HCT116 (cell line): ENCODE data around the gene MRFAP1. TPM values are rescaled to one million over a fixed set of nuclear protein-coding genes. Genes with fewer than 3 reads are reported as not detected.

Experiments
- ATAC-seq: fragments of 200-7000 bp; cut with Tn5 transposase; 2 replicates; pipeline ENCODE4 v1.9.1; 2020; ENCODE audit warnings: mild to moderate bottlenecking, moderate library complexity
- BruUV-seq: library from RNA; stranded (reverse); fragments of 400-500 nt; replicated peaks from 2 replicates; lab custom pipeline; 2021; lab: Mats Ljungman, UMichigan
- CTCF ChIA-PET: fragments of 300-600 bp; sonication (Branson Sonifier 250); formaldehyde crosslinking; loops from one replicate; lab custom pipeline; 2021; ENCODE audit warnings: antibody characterized with exemption; lab: Charles Lee
- POLR2A ChIA-PET: fragments of 300-600, 350-600 bp; sonication (Branson Sonifier 250); formaldehyde crosslinking; loops from one replicate; lab custom pipeline; 2021; ENCODE audit warnings: antibody characterized with exemption; lab: Charles Lee
- RAD21 ChIA-PET, 2 experiments: fragments of 300-600 bp; sonication (Branson Sonifier 250); formaldehyde crosslinking; loops; one replicate each; lab custom pipeline; 2023; ENCODE audit warnings: low total read pairs in 2 of 2; ENCODE audit not compliant: uncharacterized antibody in 2 of 2, unreplicated experiment in 2 of 2, low non-redundant PET in 1 of 2; lab: Charles Lee
- DNase-seq: peaks from one replicate; pipeline ENCODE4 v3.0.0-alpha.2; 2010; ENCODE audit warnings: low read depth, low spot score
- H2AFZ ChIP-seq: fragments of 200-600 bp; shearing (Covaris generic), sonication (generic); 2 replicates; pipeline ENCODE4 v1.6.1; 2017; ENCODE audit warnings: low read depth, mixed run types, mixed read lengths, antibody characterized with exemption, low read length; ENCODE audit not compliant: poor library complexity, severe bottlenecking
- H3K27ac ChIP-seq: 2 replicates; pipeline ENCODE4 v1.5.1; 2012; ENCODE audit warnings: low read depth, low read length
- H3K27me3 ChIP-seq: fragments of 200-600 bp; sonication (generic); 2 replicates; pipeline ENCODE4 v1.6.1; 2016; ENCODE audit warnings: mixed run types, low read length, mixed read lengths; ENCODE audit not compliant: insufficient read depth
- H3K36me3 ChIP-seq, 2 experiments: fragments of 200-500 bp in 1 of 2; fragments of 200-600 bp in 1 of 2; sonication (Bioruptor generic) in 1 of 2; sonication (generic) in 1 of 2; 2 replicates each; pipeline versions ENCODE4 v1.5.1 to v1.6.1; 2014 to 2016; ENCODE audit warnings: low read length in 2 of 2, inconsistent platforms in 1 of 2, mixed read lengths in 1 of 2, mixed run types in 1 of 2; ENCODE audit not compliant: insufficient read depth in 2 of 2, control insufficient read depth in 1 of 2
- H3K4me1 ChIP-seq, 2 experiments: fragments of 200-600 bp in 1 of 2; sonication (generic) in 1 of 2; 2 replicates each; pipeline versions ENCODE4 v1.5.1 to v1.6.1; 2012 to 2017; ENCODE audit warnings: low read length in 2 of 2, inconsistent platforms in 1 of 2, mild to moderate bottlenecking in 1 of 2, mixed read lengths in 1 of 2, mixed run types in 1 of 2, moderate library complexity in 1 of 2; ENCODE audit not compliant: insufficient read depth in 2 of 2, control insufficient read depth in 1 of 2
- H3K4me2 ChIP-seq: fragments of 200-600 bp; sonication (generic); 2 replicates; pipeline ENCODE4 v1.6.1; 2017; ENCODE audit warnings: mixed run types, low read length, mixed read lengths
- H3K4me3 ChIP-seq, 2 experiments: fragments of 200-600 bp in 1 of 2; sonication (generic) in 1 of 2; replicated peaks in 1 of 2; 2 replicates each; pipeline ENCODE4 v1.5.1; 2011 to 2016; ENCODE audit warnings: low read length in 2 of 2, control low read depth in 1 of 2, low read depth in 1 of 2, mild to moderate bottlenecking in 1 of 2, mixed read lengths in 1 of 2, mixed run types in 1 of 2
- H3K79me2 ChIP-seq: fragments of 200-600 bp; sonication (generic); 2 replicates; pipeline ENCODE4 v1.6.1; 2017; ENCODE audit warnings: mild to moderate bottlenecking, mixed run types, low read length, moderate library complexity, mixed read lengths; ENCODE audit not compliant: insufficient read depth
- H3K9ac ChIP-seq: fragments of 200-600 bp; sonication (generic); 2 replicates; pipeline ENCODE4 v1.6.1; 2016; ENCODE audit warnings: low read length, mixed read lengths
- H3K9me2 ChIP-seq: fragments of 200-600 bp; sonication (generic), shearing (Covaris generic); 2 replicates; pipeline ENCODE4 v1.6.1; 2017; ENCODE audit warnings: mixed run types, mild to moderate bottlenecking, moderate library complexity; ENCODE audit not compliant: insufficient read depth
- H3K9me3 ChIP-seq, 2 experiments: fragments of 200-500 bp in 1 of 2; fragments of 200-600 bp in 1 of 2; sonication (Bioruptor generic) in 1 of 2; sonication (generic) in 1 of 2; 2 replicates each; pipeline ENCODE4 v1.6.1; 2014 to 2017; ENCODE audit warnings: low read length in 2 of 2, mixed read lengths in 2 of 2, inconsistent platforms in 1 of 2, low read depth in 1 of 2, mild to moderate bottlenecking in 1 of 2, mixed run types in 1 of 2, moderate library complexity in 1 of 2; ENCODE audit not compliant: control insufficient read depth in 1 of 2, insufficient read depth in 1 of 2
- H4K20me1 ChIP-seq: fragments of 200-600 bp; sonication (generic), shearing (Covaris generic); 2 replicates; pipeline ENCODE4 v1.6.1; 2017; ENCODE audit warnings: mixed run types, mild to moderate bottlenecking, moderate library complexity; ENCODE audit not compliant: insufficient read depth
- ELF1 ChIP-seq: IDR thresholded peaks from 2 replicates; pipeline ENCODE4 v1.6.1; 2012; ENCODE audit warnings: low read depth, borderline replicate concordance
- POLR2A ChIP-seq: IDR thresholded peaks from 2 replicates; pipeline ENCODE4 v1.7.0; 2011; ENCODE audit warnings: borderline replicate concordance; ENCODE audit not compliant: insufficient read depth, insufficient read length; ENCODE audit errors: extremely low read depth
- POLR2AphosphoS5 ChIP-seq: IDR thresholded peaks from 2 replicates; pipeline ENCODE4 v1.6.1; 2011; ENCODE audit warnings: mild to moderate bottlenecking, low read depth, low read length, moderate library complexity
- YY1 ChIP-seq: IDR thresholded peaks from 2 replicates; pipeline ENCODE4 v1.6.1; 2011; ENCODE audit warnings: low read length, low read depth, moderate library complexity, mild to moderate bottlenecking; ENCODE audit not compliant: insufficient replicate concordance; ENCODE audit errors: extremely low read depth
- intact Hi-C: fragments of 100-400 bp; cut with micrococcal nuclease; formaldehyde crosslinking; loops from 2 replicates; pipeline ENCODE4 v1.10.0; 2022
- total RNA-seq: library from RNA; stranded (reverse); gene quantifications from one replicate; pipeline ENCODE4 v1.2.1, GENCODE V29; 2021; ENCODE audit not compliant: unreplicated experiment
- TF ChIP-seq, protein P1 (sequence below), 3 experiments: fragments of 200-600 bp in 1 of 3; sonication (generic) in 1 of 3; IDR thresholded peaks in 2 of 3; conservative IDR thresholded peaks in 1 of 3; 2 replicates each; pipeline ENCODE4 v1.5.1; 2012 to 2017; ENCODE audit warnings: low read depth in 2 of 3, low read length in 2 of 3, antibody characterized with exemption in 1 of 3, borderline replicate concordance in 1 of 3, control low read depth in 1 of 3, mild to moderate bottlenecking in 1 of 3, mixed read lengths in 1 of 3, mixed run types in 1 of 3, moderate library complexity in 1 of 3; ENCODE audit not compliant: insufficient read depth in 1 of 3

The MRFAP1 gene
- total RNA-seq, 1 experiment from 2014 or later: 313 TPM

DNA sequence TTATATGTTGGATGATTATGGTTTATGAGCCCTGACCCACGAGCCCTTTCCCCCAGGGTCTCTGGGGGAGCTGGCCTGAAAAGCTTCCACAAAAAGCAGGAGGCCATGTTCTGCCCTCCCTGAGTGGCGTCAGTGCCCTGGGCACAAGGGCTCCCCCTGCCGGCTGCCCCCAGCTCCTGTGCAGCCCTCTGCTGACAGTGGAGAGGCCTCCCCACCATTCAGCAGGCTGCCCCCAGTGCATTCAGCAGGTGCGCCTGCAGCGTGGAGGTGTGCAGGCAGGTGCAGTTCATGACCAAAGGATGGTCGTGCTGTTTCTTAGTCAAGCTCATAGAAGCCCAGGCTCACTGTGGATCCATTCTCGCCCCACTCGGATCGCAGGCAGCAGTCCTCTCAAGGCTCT is 40.7 kb downstream of the MRFAP1 start:
- H3K9me2 ChIP-seq: no peaks in the 10 kb centered on the region
- peaks cover 12% of the 10 kb centered on the region for H3K79me2 ChIP-seq
- peaks cover 5% of the 10 kb centered on the region; the same call in 1 of the 2 replicates for H4K20me1 ChIP-seq
- H3K36me3 ChIP-seq: peaks cover 7 to 14% of the 10 kb centered on the region in 2 experiments; a peak in 2 of 4 replicates
- no peaks in the 10 kb centered on the region for H3K9me3 ChIP-seq
- ChIA-PET RAD21 (no interaction called here), CTCF (interaction anchor here (0.8 to 1.5 kb wide), 5 partner anchors 8 to 402 kb away, joined by 3 to 10 read pairs (median 4); no protein-coding TSS in a partner anchor), POLR2A (interaction anchor here (1.2 kb wide), 1 partner anchor 8 kb away, joined by 4 read pairs; no protein-coding TSS in a partner anchor)
- 0 out of 4 replicates have a peak, but pooled peaks cover 0 to 2% of the 10 kb centered on the region in 2 experiments for H3K4me1 ChIP-seq
- intact Hi-C loops: loop anchor here (10.0 kb wide), 1 partner anchor 346 kb away; no protein-coding TSS in a partner anchor
- no peak overlapping the region for H3K4me2 ChIP-seq
- no peak overlapping the region for H3K27ac ChIP-seq
- H2AFZ ChIP-seq: no peak overlapping the region
- no peak overlapping the region for H3K9ac ChIP-seq
- ATAC-seq (peak; percentile 74), DNase-seq (no peak)
- TF ChIP-seq YY1: peak; percentile 28
- peak; percentile 24; the same call in 1 of the 2 replicates for TF ChIP-seq POLR2AphosphoS5
- TF ChIP-seq POLR2A: no peak
- no peak for TF ChIP-seq ELF1
- TF ChIP-seq, protein P1, sequence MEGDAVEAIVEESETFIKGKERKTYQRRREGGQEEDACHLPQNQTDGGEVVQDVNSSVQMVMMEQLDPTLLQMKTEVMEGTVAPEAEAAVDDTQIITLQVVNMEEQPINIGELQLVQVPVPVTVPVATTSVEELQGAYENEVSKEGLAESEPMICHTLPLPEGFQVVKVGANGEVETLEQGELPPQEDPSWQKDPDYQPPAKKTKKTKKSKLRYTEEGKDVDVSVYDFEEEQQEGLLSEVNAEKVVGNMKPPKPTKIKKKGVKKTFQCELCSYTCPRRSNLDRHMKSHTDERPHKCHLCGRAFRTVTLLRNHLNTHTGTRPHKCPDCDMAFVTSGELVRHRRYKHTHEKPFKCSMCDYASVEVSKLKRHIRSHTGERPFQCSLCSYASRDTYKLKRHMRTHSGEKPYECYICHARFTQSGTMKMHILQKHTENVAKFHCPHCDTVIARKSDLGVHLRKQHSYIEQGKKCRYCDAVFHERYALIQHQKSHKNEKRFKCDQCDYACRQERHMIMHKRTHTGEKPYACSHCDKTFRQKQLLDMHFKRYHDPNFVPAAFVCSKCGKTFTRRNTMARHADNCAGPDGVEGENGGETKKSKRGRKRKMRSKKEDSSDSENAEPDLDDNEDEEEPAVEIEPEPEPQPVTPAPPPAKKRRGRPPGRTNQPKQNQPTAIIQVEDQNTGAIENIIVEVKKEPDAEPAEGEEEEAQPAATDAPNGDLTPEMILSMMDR (IDR thresholded peaks at IDR 0.05 in 2 of 3, conservative IDR thresholded peaks at IDR 0.05 in 1 of 3; ENCODE audit: borderline replicate concordance in 1 of 3, insufficient read depth in 1 of 3, low read depth in 2 of 3, low read length in 2 of 3): peak in 2 of 3 experiments; percentile 78 to 91; a peak in 4 of 6 replicates
- no peak overlapping the region for H3K4me3 ChIP-seq
- H3K27me3 ChIP-seq: no peaks in the 10 kb centered on the region
- no TSS peak for BruUV-seq
